HK-2 (cell line): ENCODE results near the gene ANK3.

ENCODE experiments used
- DNase-seq: peaks from one replicate; pipeline ENCODE4 v3.0.0-alpha.2; 2018; ENCODE audit not compliant: unreplicated experiment

ANK3 gene

GRCh38 chr10:60032723-60033122 is 357.0 kb downstream of the ANK3 start:
- peak; percentile 24 for DNase-seq

GRCh38 chr10:60031664-60032063 is 358.0 kb downstream of the ANK3 start:
- no peak for DNase-seq

- DNase-seq: no peak
Observed at GRCh38 chr10:60031183-60031582, 358.5 kb downstream of the ANK3 start.

- no peak for DNase-seq
Observed at GRCh38 chr10:60029475-60029874, 360.2 kb downstream of the ANK3 start.

- DNase-seq: no peak
Observed at GRCh38 chr10:60028081-60028480, 361.6 kb downstream of the ANK3 start.

DNA sequence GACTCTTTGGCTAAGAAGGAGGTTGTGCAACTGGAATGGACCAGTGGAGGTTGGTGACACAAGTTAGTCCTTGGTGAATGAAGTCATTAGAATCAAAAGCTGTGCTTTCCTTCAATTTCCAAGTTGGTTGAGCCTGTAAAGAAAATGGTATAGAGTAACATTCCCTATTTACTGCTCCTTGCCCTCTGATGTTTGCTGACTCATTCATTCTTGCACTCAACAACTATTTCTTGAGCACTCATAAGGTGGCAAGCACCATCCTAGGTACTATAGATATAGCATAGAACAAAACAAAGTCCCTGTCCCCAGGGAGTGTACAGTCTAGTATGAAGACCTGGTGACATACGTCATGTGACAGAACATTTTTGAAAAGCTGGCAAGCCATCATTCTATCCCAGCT is 364.4 kb downstream of the ANK3 start:
- DNase-seq: no peak

DNA sequence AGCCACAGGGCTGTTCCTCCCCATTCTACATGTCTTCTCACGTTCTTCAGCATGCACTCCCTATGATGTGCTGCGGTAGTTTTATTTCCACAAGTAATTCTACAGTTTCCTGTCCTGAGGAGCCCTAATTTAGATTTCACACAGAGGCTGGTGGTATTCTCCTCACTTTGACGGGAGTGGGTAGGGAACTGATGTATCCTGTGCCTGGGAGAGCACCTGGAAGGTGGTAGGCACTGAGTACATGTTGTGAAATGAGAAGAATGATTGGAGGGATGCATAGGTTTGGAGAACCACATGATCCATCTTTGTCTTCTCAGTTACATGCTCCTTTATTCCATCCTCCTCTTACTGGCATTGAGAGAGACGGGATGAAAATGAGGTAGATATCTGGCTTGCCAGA is 365.2 kb downstream of the ANK3 start:
- no peak for DNase-seq

GRCh38 chr10:60023155-60023877 is 366.4 kb downstream of the ANK3 start:
- no peak for DNase-seq

DNA sequence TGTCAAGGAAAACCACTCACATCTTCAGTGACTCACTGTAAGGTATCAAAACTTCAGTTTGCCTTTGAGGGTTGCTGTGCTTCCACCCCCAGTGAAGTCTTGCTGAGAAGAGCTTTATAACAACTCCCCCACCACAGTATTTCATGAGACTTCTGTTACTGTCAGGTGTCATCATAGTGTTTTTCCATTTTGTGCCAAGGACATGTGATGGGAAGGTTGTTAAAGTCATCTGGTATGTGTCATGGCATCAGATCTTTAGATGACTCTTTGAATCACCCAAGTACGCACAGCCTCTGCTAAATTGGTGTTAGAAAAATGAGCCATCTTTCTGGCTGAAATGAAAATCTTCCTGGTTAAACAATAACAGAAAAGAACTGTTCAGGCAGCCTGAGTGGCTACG is 368.3 kb downstream of the ANK3 start:
- no peak for DNase-seq

DNA sequence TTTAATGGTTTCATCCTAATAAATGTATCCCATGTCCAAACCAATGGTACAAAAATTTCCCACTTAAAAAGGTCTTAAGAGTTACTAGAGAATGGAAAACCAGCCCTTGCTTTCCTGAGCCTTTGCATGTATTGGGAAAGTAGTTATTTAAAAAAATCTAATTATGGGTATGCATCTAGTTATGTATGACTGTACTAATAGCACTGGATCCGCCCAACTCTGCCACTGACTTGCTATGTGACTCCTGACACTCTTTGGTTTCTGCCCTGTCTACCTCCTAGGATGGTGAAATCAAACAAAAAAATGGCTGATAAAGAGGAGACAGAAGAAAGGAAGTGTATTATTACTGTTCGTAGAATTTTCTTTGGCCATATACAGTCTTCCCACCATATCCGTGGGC is 372.9 kb downstream of the ANK3 start:
- DNase-seq: no peak

DNA sequence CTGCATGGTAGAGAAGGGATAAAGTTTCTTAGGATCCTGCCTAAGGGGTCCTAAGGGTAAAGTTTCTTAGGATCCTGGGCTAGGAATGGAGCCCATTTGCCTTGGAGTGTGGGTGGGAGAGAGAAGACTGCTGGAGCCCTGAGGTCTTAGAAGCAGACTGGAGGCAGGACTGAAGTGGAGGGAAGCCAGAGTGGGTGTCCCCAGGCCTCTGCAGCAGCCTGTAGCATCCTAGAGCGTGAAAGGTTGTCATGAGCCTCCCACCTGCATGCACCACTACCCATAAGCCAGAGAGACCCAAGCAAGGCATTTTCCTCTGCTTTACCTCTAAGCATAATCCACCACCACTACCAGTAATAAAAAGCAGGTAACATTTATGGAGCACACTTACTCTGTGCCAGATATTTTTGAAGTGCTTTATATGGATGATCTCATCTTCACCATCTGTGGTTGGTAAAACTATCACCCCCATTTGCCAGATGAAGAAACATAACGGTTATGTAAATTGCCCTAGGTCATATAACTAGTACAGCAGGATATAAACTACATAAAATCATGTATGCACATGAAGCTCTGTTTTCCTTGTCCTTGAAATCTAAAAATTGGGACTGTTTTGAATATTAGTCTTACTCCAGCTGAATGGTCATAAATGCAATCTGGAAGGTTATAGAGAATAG is 379.8 kb downstream of the ANK3 start:
- DNase-seq: no peak

DNA sequence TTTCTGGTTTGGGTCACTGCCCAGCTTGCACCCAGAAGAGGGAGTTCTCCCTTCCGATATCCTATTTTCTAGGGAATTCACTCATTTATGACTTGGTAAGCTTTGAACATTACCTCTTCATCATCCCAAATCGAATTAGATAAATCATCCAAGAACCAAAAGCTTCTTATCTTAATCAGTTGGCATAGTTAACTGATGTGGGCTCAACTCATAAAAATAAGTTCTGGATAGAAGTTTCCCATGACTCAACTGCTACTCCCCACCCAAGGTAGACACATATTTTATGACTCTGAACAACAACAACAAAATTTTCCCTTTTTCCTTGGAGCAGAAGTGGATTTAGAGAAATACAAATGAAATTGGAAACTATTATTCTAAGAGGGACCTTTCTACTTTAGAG is 380.4 kb downstream of the ANK3 start:
- DNase-seq: no peak

DNA sequence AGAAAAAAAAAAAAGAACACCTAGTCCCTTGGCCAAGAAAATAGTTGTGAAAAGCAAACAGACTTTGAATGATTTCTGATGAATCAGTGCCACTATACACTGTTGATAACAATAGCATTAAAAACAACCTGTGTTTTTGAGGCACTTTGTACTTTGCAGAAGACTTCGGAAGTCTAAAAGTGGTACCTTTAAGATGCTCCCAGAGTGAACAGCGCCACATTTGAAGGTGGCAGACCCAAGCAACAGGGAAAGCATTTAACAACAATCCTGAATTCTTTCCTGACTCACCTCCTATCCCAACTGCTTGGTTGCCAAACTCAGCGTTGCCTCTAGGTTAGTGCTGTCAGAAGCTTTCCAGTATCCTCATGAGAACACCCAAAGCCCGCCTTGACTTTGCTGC is 380.9 kb downstream of the ANK3 start:
- DNase-seq: no peak

DNA sequence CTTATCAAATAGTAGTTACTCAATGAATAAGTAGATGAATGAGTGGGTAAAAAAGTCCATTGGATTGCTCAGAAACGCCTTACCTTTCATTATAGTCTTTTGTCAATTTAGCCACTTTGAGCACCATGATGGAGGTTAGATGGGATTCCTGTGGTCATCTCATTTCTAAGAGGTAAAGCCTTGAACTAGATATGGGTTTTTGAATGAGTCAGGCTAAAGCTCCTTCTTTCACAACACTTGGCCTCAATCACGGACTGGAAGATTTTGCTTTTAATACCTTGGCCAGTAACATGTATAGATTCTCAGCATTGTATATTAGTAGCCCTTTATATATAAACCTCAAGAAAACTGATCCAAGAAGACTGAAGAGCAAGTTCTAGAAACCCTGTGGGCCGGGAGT is 383.6 kb downstream of the ANK3 start:
- no peak for DNase-seq

- no peak for DNase-seq
Observed at GRCh38 chr10:60003651-60004523, 385.8 kb downstream of the ANK3 start.

DNA sequence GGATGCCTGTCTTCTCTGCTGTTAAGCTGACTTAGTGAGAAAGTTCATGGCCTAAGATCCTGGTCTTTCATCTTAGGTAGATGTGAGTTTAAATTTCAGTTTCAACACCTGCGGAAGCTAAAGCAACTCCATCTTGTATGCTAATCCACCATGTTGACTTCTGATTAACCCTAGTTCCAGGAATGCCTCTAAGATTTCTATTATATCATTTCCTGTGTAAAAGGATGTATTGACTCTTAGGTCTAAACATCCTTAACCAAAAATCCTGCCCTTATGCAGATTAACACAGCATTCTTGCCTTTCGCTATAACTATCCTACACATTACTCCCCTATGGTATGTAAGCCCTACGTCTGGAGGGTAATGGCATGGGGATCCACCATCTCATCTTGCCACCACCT is 388.9 kb downstream of the ANK3 start:
- no peak for DNase-seq

- DNase-seq: no peak
Observed at GRCh38 chr10:59997827-59998525, 391.7 kb downstream of the ANK3 start.

- no peak for DNase-seq
Observed at GRCh38 chr10:59995862-59996261, 393.8 kb downstream of the ANK3 start.

DNA sequence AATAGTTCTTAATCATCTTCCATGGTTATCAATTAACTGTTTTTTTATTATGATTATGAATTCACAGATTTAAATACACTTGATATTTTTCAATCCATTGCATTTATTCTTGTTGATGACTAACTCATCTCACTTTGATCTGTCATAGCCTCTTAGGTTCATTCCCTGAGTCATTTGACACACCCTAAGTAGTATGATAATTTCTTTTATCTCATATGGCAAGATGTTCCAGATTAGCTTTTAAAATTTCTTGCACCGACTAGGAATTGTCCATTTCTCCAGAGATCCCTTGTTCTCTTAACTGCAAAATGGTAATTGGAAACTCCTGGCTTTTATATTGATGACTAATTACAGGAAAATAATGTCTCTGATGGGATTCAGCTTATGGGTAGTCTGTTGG is 395.7 kb downstream of the ANK3 start:
- no peak for DNase-seq

DNA sequence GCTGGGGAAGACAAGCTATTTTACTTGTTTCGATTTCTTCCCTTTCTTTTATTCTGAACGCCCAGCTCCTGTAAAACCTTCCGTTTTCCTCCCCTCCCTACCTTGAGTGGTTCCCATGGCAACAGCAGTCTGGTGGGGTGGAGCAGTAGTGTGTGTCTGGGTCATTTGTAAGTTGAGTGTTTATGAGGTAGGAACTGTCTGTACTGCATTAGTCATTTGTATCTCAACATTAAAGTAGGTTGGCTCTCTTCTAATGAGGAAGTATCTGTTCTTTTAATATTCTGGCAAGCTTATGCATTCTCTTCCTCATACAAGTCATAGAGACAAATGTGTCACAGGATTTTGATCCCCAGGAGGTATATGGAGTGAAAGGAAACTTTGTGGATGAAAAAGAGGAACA is 398.0 kb downstream of the ANK3 start:
- DNase-seq: peak; percentile 10

DNA sequence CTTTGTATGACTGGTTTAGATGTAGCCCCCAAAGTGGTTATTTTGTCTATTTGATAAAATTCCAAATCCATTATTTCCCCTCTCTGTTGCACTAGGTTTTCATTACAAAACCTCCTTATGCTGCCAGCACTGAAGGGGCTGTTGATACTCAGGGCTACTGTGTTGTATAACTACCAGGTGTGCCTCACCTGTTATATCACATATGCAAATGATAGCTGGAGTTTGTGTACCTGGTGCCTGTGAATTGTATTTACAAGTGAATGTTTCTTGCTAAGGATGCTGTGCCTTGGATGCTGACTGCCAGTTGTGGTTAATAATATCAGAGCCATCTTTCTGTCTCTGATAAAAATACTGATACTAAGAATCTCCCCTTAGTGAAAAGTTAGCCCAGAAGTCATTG is 398.6 kb downstream of the ANK3 start:
- DNase-seq: no peak

GRCh38 chr10:59985639-59986038 is 404.0 kb downstream of the ANK3 start:
- no peak for DNase-seq
